Stimulated activated CD4-positive, alpha-beta T cell treated with anti-CD3 and anti-CD28 coated beads, Interleukin-4, amount 100 ng/mL, for 1 hour (primary cell): ENCODE data around the gene PIGV.
"Not testable (repeated sequence)": the region's sequence is repeated elsewhere in the genome, so short reads cannot be mapped to it uniquely, and the experiment has no call there.

Experiments used
- DNase-seq: peaks from one replicate; pipeline ENCODE4 v3.0.0-alpha.2; 2020

Gene PIGV

GRCh38 chr1:26799479-26800142, 11.9 kb downstream of the PIGV start:
- DNase-seq: no peak

GRCh38 chr1:26803932-26804331, 16.2 kb downstream of the PIGV start:
- not testable (repeated sequence) for DNase-seq

- peak; percentile 69 for DNase-seq
Measured at GRCh38 chr1:26810105-26810504, 22.4 kb downstream of the PIGV start.

- no peak for DNase-seq
Measured at GRCh38 chr1:26811057-26811456, 23.3 kb downstream of the PIGV start.

GRCh38 chr1:26811708-26812107, 24.0 kb downstream of the PIGV start:
- DNase-seq: no peak

GRCh38 chr1:26814377-26814776, 26.6 kb downstream of the PIGV start:
- DNase-seq: no peak

GRCh38 chr1:26814893-26815292, 27.1 kb downstream of the PIGV start:
- DNase-seq: no peak

- DNase-seq: no peak
Measured at GRCh38 chr1:26820784-26821269, 33.1 kb downstream of the PIGV start.

GRCh38 chr1:26822737-26823395, 35.1 kb downstream of the PIGV start:
- DNase-seq: no peak

- DNase-seq: no peak
Measured at GRCh38 chr1:26824731-26825130, 37.0 kb downstream of the PIGV start.

- DNase-seq: peak; percentile 76
Measured at GRCh38 chr1:26826261-26827105, 38.7 kb downstream of the PIGV start, which contains the start of gene ZDHHC18. Gene ZDHHC18, plus strand, starts transcription at chr1:26826688. Its CDS starts 117 bp downstream, at chr1:26826805.

- DNase-seq: peak; percentile 6
Measured at GRCh38 chr1:26827106-26827604, 39.4 kb downstream of the PIGV start.

GRCh38 chr1:26827663-26828062, 39.9 kb downstream of the PIGV start:
- DNase-seq: no peak

- peak; percentile 37 for DNase-seq
Measured at GRCh38 chr1:26828411-26828991, 40.8 kb downstream of the PIGV start.

GRCh38 chr1:26829184-26829911, 41.6 kb downstream of the PIGV start:
- no peak for DNase-seq

GRCh38 chr1:26831059-26831458, 43.3 kb downstream of the PIGV start:
- DNase-seq: no peak

GRCh38 chr1:26831546-26832248, 43.9 kb downstream of the PIGV start:
- DNase-seq: no peak

- no peak for DNase-seq
Measured at GRCh38 chr1:26832249-26832960, 44.7 kb downstream of the PIGV start.

GRCh38 chr1:26833432-26834405, 46.0 kb downstream of the PIGV start:
- DNase-seq: peak; percentile 77

GRCh38 chr1:26837665-26838064, 49.9 kb downstream of the PIGV start:
- DNase-seq: not testable (repeated sequence)
